ENCODE results near the gene DUSP23.
A peak's percentile ranks its signal among the peaks of the same experiment; 100 is the strongest.

DUSP23 gene

DNA sequence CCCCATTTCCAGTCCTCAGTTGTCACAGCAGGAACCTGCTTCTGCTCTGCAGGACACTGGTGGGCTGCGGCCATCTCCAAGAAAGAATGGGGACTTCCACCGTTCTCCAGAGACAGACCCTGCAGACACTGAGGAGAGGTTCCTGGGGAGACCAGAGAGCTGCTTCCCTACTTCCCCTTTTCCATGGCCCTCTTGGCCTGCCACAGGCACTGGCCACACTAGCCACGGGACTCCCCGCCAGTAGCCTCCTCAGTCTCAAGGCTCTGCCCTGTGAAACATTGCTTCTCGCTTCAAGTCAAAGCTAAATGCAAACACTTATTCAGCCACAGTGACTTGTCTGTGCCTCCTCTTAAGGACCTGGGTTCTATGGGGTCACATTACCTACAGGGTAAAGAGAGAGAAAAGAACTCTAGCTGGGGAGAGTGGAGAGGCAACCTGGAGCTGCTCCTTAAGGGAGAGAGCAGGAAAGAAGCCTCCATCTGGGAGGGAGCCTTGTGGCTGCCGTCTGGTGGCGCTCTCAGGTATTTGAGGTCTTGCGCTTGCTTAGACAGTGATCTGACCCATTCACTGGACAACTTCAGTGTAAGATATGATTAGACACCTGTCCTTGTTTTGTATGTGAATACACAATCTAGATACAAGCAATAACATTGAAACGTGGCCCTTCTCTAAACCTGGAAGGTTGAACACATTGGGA lies 40.6 kb downstream of the DUSP23 start:
- no peak overlapping the region for H3K9ac ChIP-seq (ENCODE audit: low read length)
- peaks cover 9% of the 10 kb centered on the region for H3K4me1 ChIP-seq (ENCODE audit: low read length)
- peaks cover 56% of the 10 kb centered on the region for H3K27me3 ChIP-seq (ENCODE audit: low read depth, low read length)
- no peak overlapping the region for H3K4me2 ChIP-seq (ENCODE audit: low read length)
- no peaks in the 10 kb centered on the region for H4K20me1 ChIP-seq (ENCODE audit: insufficient read depth, low read length)
- H3K9me3 ChIP-seq (ENCODE audit: insufficient read depth, low read length): no peaks in the 10 kb centered on the region
- no peak overlapping the region for H3K27ac ChIP-seq (ENCODE audit: low read length)
- H3K79me2 ChIP-seq (ENCODE audit: low read length): no peaks in the 10 kb centered on the region
- no peaks in the 10 kb centered on the region for H3K36me3 ChIP-seq (replicated peaks; ENCODE audit: low read depth, low read length)
- no peak overlapping the region for H3K4me3 ChIP-seq (ENCODE audit: low read length)
- no peak for TF ChIP-seq EZH2phosphoT487 (IDR thresholded peaks at IDR 0.05; ENCODE audit: low read depth)
- TF ChIP-seq, protein P1, sequence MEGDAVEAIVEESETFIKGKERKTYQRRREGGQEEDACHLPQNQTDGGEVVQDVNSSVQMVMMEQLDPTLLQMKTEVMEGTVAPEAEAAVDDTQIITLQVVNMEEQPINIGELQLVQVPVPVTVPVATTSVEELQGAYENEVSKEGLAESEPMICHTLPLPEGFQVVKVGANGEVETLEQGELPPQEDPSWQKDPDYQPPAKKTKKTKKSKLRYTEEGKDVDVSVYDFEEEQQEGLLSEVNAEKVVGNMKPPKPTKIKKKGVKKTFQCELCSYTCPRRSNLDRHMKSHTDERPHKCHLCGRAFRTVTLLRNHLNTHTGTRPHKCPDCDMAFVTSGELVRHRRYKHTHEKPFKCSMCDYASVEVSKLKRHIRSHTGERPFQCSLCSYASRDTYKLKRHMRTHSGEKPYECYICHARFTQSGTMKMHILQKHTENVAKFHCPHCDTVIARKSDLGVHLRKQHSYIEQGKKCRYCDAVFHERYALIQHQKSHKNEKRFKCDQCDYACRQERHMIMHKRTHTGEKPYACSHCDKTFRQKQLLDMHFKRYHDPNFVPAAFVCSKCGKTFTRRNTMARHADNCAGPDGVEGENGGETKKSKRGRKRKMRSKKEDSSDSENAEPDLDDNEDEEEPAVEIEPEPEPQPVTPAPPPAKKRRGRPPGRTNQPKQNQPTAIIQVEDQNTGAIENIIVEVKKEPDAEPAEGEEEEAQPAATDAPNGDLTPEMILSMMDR (IDR thresholded peaks at IDR 0.05; ENCODE audit: low read depth, low read length): no peak
- no peak overlapping the region for H2AFZ ChIP-seq (ENCODE audit: low read depth, low read length)

DNA sequence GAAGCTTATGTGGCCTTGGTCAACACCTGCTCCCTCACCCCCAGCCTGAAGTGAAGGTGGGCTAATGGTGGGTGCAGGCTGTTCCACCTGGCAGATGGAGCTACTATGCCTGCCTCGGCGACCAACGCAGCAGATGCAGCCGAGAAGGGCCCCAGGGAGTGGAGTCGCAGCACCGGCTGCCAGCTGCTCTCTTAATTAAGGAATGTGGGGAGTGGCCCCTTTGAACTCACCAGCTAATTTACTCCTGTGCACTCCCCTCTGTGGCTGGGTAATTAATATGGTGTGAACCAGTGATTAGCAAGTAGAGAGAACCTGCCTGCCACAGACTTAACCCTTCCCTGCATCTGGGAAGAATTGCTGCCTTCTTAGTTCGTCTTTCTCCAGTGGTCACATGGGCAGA lies 42.6 kb downstream of the DUSP23 start:
- Histone ChIP-seq H3K27me3 (ENCODE audit: low read depth, low read length) (peaks cover 54% of the 10 kb centered on the region), H3K4me2 (ENCODE audit: low read length) (no peak overlapping the region)
- TF ChIP-seq EZH2phosphoT487 (IDR thresholded peaks at IDR 0.05; ENCODE audit: low read depth): no peak
- TF ChIP-seq, protein P1 (IDR thresholded peaks at IDR 0.05; ENCODE audit: low read depth, low read length): no peak

DNA sequence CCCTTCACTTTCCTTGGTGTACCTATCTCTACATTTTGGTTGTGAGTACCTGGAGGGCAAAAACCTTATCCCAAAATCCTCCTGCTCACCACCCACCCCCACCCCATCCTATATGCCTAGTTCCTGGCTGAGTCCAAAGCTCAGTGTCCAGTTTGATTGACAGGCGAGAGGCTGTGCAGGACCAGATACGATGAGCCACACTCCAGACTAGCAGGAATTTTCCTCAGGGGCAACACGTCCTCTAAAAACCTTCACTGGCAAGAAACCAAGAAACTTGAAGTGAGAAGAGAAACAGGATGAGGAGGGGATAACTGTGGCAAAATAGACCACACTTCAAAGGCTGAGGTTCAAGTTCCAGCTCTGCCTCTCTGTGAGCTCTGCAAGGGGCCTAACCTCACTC lies 44.8 kb downstream of the DUSP23 start:
- Histone ChIP-seq H3K36me3 (replicated peaks; ENCODE audit: low read depth, low read length) (no peaks in the 10 kb centered on the region), H4K20me1 (ENCODE audit: insufficient read depth, low read length) (no peaks in the 10 kb centered on the region), H3K4me2 (ENCODE audit: low read length) (no peak overlapping the region), H3K4me1 (ENCODE audit: low read length) (peaks cover 32% of the 10 kb centered on the region), H3K4me3 (ENCODE audit: low read length) (no peak overlapping the region), H3K9ac (ENCODE audit: low read length) (no peak overlapping the region), H3K27ac (ENCODE audit: low read length) (no peak overlapping the region), H3K27me3 (ENCODE audit: low read depth, low read length) (peaks cover 38% of the 10 kb centered on the region), H2AFZ (ENCODE audit: low read depth, low read length) (no peak overlapping the region), H3K9me3 (ENCODE audit: insufficient read depth, low read length) (no peaks in the 10 kb centered on the region), H3K79me2 (ENCODE audit: low read length) (no peaks in the 10 kb centered on the region)
- TF ChIP-seq EZH2phosphoT487 (IDR thresholded peaks at IDR 0.05; ENCODE audit: low read depth): no peak
- TF ChIP-seq, protein P1 (IDR thresholded peaks at IDR 0.05; ENCODE audit: low read depth, low read length): no peak

More for the DNA sequence above, 42.6 kb downstream of the DUSP23 start:
- H3K27ac ChIP-seq (ENCODE audit: low read length): no peak overlapping the region
- no peaks in the 10 kb centered on the region for H4K20me1 ChIP-seq (ENCODE audit: insufficient read depth, low read length)
- no peak overlapping the region for H2AFZ ChIP-seq (ENCODE audit: low read depth, low read length)
- peaks cover 21% of the 10 kb centered on the region for H3K4me1 ChIP-seq (ENCODE audit: low read length)
- no peak overlapping the region for H3K9ac ChIP-seq (ENCODE audit: low read length)
- no peaks in the 10 kb centered on the region for H3K79me2 ChIP-seq (ENCODE audit: low read length)
- H3K36me3 ChIP-seq (replicated peaks; ENCODE audit: low read depth, low read length): no peaks in the 10 kb centered on the region
- H3K4me3 ChIP-seq (ENCODE audit: low read length): no peak overlapping the region
- no peaks in the 10 kb centered on the region for H3K9me3 ChIP-seq (ENCODE audit: insufficient read depth, low read length)

DNA sequence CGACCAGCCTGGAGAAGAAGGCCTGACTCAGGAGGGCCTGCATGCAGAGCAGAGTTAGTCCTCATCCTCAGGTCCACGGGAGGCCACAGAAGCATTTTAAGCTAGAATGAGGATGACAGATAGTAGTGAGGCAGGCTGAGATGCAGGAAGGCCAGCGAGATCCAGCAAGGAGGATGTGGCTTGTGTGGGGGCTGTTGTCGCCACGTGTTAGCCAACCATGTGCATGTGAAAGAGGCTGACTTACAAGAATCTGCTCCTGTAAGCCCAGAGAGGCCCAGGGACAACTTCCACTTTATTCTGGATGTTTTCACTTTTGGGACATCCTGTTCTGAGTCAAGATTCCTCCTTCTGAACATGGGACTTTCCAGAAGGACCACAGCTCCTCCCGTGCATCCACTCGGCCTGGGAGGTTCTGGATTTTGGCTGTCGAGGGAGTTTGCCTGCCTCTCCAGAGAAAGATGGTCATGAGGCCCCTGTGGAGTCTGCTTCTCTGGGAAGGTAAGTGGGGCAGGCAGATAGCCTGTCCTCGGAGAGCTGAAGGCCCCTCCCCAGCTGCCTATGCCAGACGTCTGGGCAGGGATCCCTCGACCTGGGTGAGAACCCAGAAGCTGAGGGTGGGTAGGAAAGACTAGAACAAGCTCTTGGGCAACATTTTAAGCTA lies 45.8 kb downstream of the DUSP23 start, which contains the start of gene SLAMF8:
Gene SLAMF8 (plus strand): TSS at position 433 of the 661 bp plus-strand sequence. CDS start 26 bp downstream, at position 459.
- Histone ChIP-seq H3K4me2 (ENCODE audit: low read length) (peak within 1 kb of the TSS; percentile 13), H3K27me3 (ENCODE audit: low read depth, low read length) (peaks cover 39% of the 10 kb centered on the region), H3K4me3 (ENCODE audit: low read length) (no peak within 1 kb of the TSS), H3K27ac (ENCODE audit: low read length) (no peak within 1 kb of the TSS), H4K20me1 (ENCODE audit: insufficient read depth, low read length) (no peaks in the 10 kb centered on the region), H3K9me3 (ENCODE audit: insufficient read depth, low read length) (no peaks in the 10 kb centered on the region), H2AFZ (ENCODE audit: low read depth, low read length) (peak within 1 kb of the TSS; percentile 51; the same call in 1 of the 2 replicates), H3K79me2 (ENCODE audit: low read length) (no peaks in the 10 kb centered on the region), H3K36me3 (replicated peaks; ENCODE audit: low read depth, low read length) (no peaks in the 10 kb centered on the region), H3K4me1 (ENCODE audit: low read length) (peaks cover 32% of the 10 kb centered on the region), H3K9ac (ENCODE audit: low read length) (no peak within 1 kb of the TSS)
- TF ChIP-seq, protein P1 (IDR thresholded peaks at IDR 0.05; ENCODE audit: low read depth, low read length): no peak
- TF ChIP-seq EZH2phosphoT487 (IDR thresholded peaks at IDR 0.05; ENCODE audit: low read depth): no peak

Measured in OCI-LY3 (cell line).